ENCODE measurements around the gene WDR45B. TPM values are rescaled to one million over a fixed set of nuclear protein-coding genes. Genes with fewer than 3 reads are reported as not detected.
A peak's percentile ranks its signal among the peaks of the same experiment; 100 is the strongest.
"Not testable (repeated sequence)": the region's sequence is repeated elsewhere in the genome, so short reads cannot be mapped to it uniquely, and the experiment has no call there.

The WDR45B gene
- polyA plus RNA-seq, 1 donor: 65.7 TPM

- H3K9me3 ChIP-seq (ENCODE audit: control insufficient read depth, low read depth, low read length); H3K27ac ChIP-seq (ENCODE audit: low read length); H3K27me3 ChIP-seq (ENCODE audit: control insufficient read depth, insufficient read depth, low read length); H3K4me1 ChIP-seq (ENCODE audit: control insufficient read depth, insufficient read depth, low read length); H3K4me3 ChIP-seq (ENCODE audit: low read length): not testable (repeated sequence)
- peaks cover 54% of the 10 kb centered on the region for H3K36me3 ChIP-seq (ENCODE audit: control insufficient read depth, insufficient read depth, low read length)
- 87% methylated on average over 5 of the region's 23 CpGs for WGBS (ENCODE audit: insufficient coverage, low lambda C conversion rate)
- peak in 1 of 2 donors; percentile 44 for DNase-seq
Observed at GRCh38 chr17:82585935-82586575, 62.2 kb downstream of the WDR45B start.

GRCh38 chr17:82583720-82584234 lies 64.5 kb downstream of the WDR45B start:
- 87% methylated on average over 3 of the region's 28 CpGs for WGBS (ENCODE audit: insufficient coverage, low lambda C conversion rate)
- no peaks in the 10 kb centered on the region for H3K9me3 ChIP-seq (ENCODE audit: control insufficient read depth, low read depth, low read length)
- H3K4me3 ChIP-seq (ENCODE audit: low read length): no peak overlapping the region
- no peaks in the 10 kb centered on the region for H3K27me3 ChIP-seq (ENCODE audit: control insufficient read depth, insufficient read depth, low read length)
- no peaks in the 10 kb centered on the region for H3K4me1 ChIP-seq (ENCODE audit: control insufficient read depth, insufficient read depth, low read length)
- H3K27ac ChIP-seq (ENCODE audit: low read length): no peak overlapping the region
- H3K36me3 ChIP-seq (ENCODE audit: control insufficient read depth, insufficient read depth, low read length): peaks cover 55% of the 10 kb centered on the region
- DNase-seq: no peak

GRCh38 chr17:82582709-82583108 lies 65.5 kb downstream of the WDR45B start:
- H3K4me3 ChIP-seq (ENCODE audit: low read length): no peak overlapping the region
- H3K27me3 ChIP-seq (ENCODE audit: control insufficient read depth, insufficient read depth, low read length): no peaks in the 10 kb centered on the region
- H3K27ac ChIP-seq (ENCODE audit: low read length): no peak overlapping the region
- no peaks in the 10 kb centered on the region for H3K9me3 ChIP-seq (ENCODE audit: control insufficient read depth, low read depth, low read length)
- DNase-seq: no peak
- no peaks in the 10 kb centered on the region for H3K4me1 ChIP-seq (ENCODE audit: control insufficient read depth, insufficient read depth, low read length)
- H3K36me3 ChIP-seq (ENCODE audit: control insufficient read depth, insufficient read depth, low read length): peaks cover 51% of the 10 kb centered on the region
- WGBS (ENCODE audit: insufficient coverage, low lambda C conversion rate): 93% methylated on average over 5 of the region's 11 CpGs

GRCh38 chr17:82582213-82582612 lies 66.0 kb downstream of the WDR45B start:
- H3K27me3 ChIP-seq (ENCODE audit: control insufficient read depth, insufficient read depth, low read length): no peaks in the 10 kb centered on the region
- DNase-seq: no peak
- no CpG with 5 or more reads among the region's 8 CpGs for WGBS (ENCODE audit: insufficient coverage, low lambda C conversion rate)
- peaks cover 2% of the 10 kb centered on the region for H3K9me3 ChIP-seq (ENCODE audit: control insufficient read depth, low read depth, low read length)
- peaks cover 50% of the 10 kb centered on the region for H3K36me3 ChIP-seq (ENCODE audit: control insufficient read depth, insufficient read depth, low read length)
- peaks cover 5% of the 10 kb centered on the region for H3K4me1 ChIP-seq (ENCODE audit: control insufficient read depth, insufficient read depth, low read length)
- no peak overlapping the region for H3K4me3 ChIP-seq (ENCODE audit: low read length)
- H3K27ac ChIP-seq (ENCODE audit: low read length): no peak overlapping the region

GRCh38 chr17:82579969-82580368 lies 68.3 kb downstream of the WDR45B start:
- no CpG with 5 or more reads among the region's 4 CpGs for WGBS (ENCODE audit: insufficient coverage, low lambda C conversion rate)
- H3K27ac ChIP-seq (ENCODE audit: low read length); H3K4me3 ChIP-seq (ENCODE audit: low read length); DNase-seq; H3K4me1 ChIP-seq (ENCODE audit: control insufficient read depth, insufficient read depth, low read length); H3K9me3 ChIP-seq (ENCODE audit: control insufficient read depth, low read depth, low read length); H3K27me3 ChIP-seq (ENCODE audit: control insufficient read depth, insufficient read depth, low read length): not testable (repeated sequence)
- peaks cover 44% of the 10 kb centered on the region for H3K36me3 ChIP-seq (ENCODE audit: control insufficient read depth, insufficient read depth, low read length)

GRCh38 chr17:82577300-82577699 lies 70.9 kb downstream of the WDR45B start:
- Histone ChIP-seq H3K27ac (ENCODE audit: low read length) (no peak overlapping the region), H3K4me3 (ENCODE audit: low read length) (no peak overlapping the region), H3K27me3 (ENCODE audit: control insufficient read depth, insufficient read depth, low read length) (no peaks in the 10 kb centered on the region), H3K4me1 (ENCODE audit: control insufficient read depth, insufficient read depth, low read length) (peaks cover 7% of the 10 kb centered on the region), H3K36me3 (ENCODE audit: control insufficient read depth, insufficient read depth, low read length) (peaks cover 44% of the 10 kb centered on the region), H3K9me3 (ENCODE audit: control insufficient read depth, low read depth, low read length) (peaks cover 3% of the 10 kb centered on the region)
- WGBS (ENCODE audit: insufficient coverage, low lambda C conversion rate): 60% methylated on average over 1 of the region's 18 CpGs
- DNase-seq: no peak

- H3K36me3 ChIP-seq (ENCODE audit: control insufficient read depth, insufficient read depth, low read length): peaks cover 52% of the 10 kb centered on the region
- not testable (repeated sequence) for H3K4me1 ChIP-seq (ENCODE audit: control insufficient read depth, insufficient read depth, low read length); H3K27ac ChIP-seq (ENCODE audit: low read length); H3K9me3 ChIP-seq (ENCODE audit: control insufficient read depth, low read depth, low read length); DNase-seq; H3K4me3 ChIP-seq (ENCODE audit: low read length); H3K27me3 ChIP-seq (ENCODE audit: control insufficient read depth, insufficient read depth, low read length)
- no CpG with 5 or more reads among the region's 52 CpGs for WGBS (ENCODE audit: insufficient coverage, low lambda C conversion rate)
Observed at GRCh38 chr17:82575581-82576221, 72.5 kb downstream of the WDR45B start.

- H3K36me3 ChIP-seq (ENCODE audit: control insufficient read depth, insufficient read depth, low read length): peaks cover 62% of the 10 kb centered on the region
Observed at GRCh38 chr17:82574041-82574440, 74.2 kb downstream of the WDR45B start.

GRCh38 chr17:82571855-82572254 lies 76.4 kb downstream of the WDR45B start:
- Histone ChIP-seq H3K36me3 (ENCODE audit: control insufficient read depth, insufficient read depth, low read length) (peaks cover 73% of the 10 kb centered on the region), H3K4me1 (ENCODE audit: control insufficient read depth, insufficient read depth, low read length) (peaks cover 11% of the 10 kb centered on the region), H3K27me3 (ENCODE audit: control insufficient read depth, insufficient read depth, low read length) (no peaks in the 10 kb centered on the region), H3K27ac (ENCODE audit: low read length) (no peak overlapping the region), H3K9me3 (ENCODE audit: control insufficient read depth, low read depth, low read length) (no peaks in the 10 kb centered on the region), H3K4me3 (ENCODE audit: low read length) (no peak overlapping the region)
- DNase-seq: no peak
- WGBS (ENCODE audit: insufficient coverage, low lambda C conversion rate): no CpG with 5 or more reads among the region's 6 CpGs

More at GRCh38 chr17:82574041-82574440, 74.2 kb downstream of the WDR45B start:
- no peak overlapping the region for H3K4me3 ChIP-seq (ENCODE audit: low read length)
- no peak for DNase-seq
- 100% methylated on average over 1 of the region's 11 CpGs for WGBS (ENCODE audit: insufficient coverage, low lambda C conversion rate)
- no peak overlapping the region for H3K27ac ChIP-seq (ENCODE audit: low read length)
- H3K4me1 ChIP-seq (ENCODE audit: control insufficient read depth, insufficient read depth, low read length): peaks cover 7% of the 10 kb centered on the region
- H3K9me3 ChIP-seq (ENCODE audit: control insufficient read depth, low read depth, low read length): peaks cover 3% of the 10 kb centered on the region
- H3K27me3 ChIP-seq (ENCODE audit: control insufficient read depth, insufficient read depth, low read length): no peaks in the 10 kb centered on the region

- peaks cover 18% of the 10 kb centered on the region for H3K4me1 ChIP-seq (ENCODE audit: control insufficient read depth, insufficient read depth, low read length)
- H3K27me3 ChIP-seq (ENCODE audit: control insufficient read depth, insufficient read depth, low read length): no peaks in the 10 kb centered on the region
- H3K9me3 ChIP-seq (ENCODE audit: control insufficient read depth, low read depth, low read length): no peaks in the 10 kb centered on the region
- WGBS (ENCODE audit: insufficient coverage, low lambda C conversion rate): 93% methylated on average over 3 of the region's 9 CpGs
- no peak overlapping the region for H3K4me3 ChIP-seq (ENCODE audit: low read length)
- no peak for DNase-seq
- no peak overlapping the region for H3K27ac ChIP-seq (ENCODE audit: low read length)
- H3K36me3 ChIP-seq (ENCODE audit: control insufficient read depth, insufficient read depth, low read length): peaks cover 77% of the 10 kb centered on the region
Observed at GRCh38 chr17:82570277-82570676, 78.0 kb downstream of the WDR45B start.

Data from large intestine (tissue), 3 donors.